Fibroblast of villous mesenchyme (primary cell): Measurements from ENCODE around the gene VPREB3. TPM values are rescaled to one million over a fixed set of nuclear protein-coding genes. Genes with fewer than 3 reads are reported as not detected.

Experiments
- DNase-seq: peaks from one replicate; pipeline ENCODE4 v3.0.0-alpha.2; 2010; ENCODE audit warnings: low read depth
- H3K4me3 ChIP-seq: 2 replicates; pipeline ENCODE4 v1.5.1; 2011; ENCODE audit warnings: low read depth, mild to moderate bottlenecking, low read length
- CTCF ChIP-seq: IDR thresholded peaks from 2 replicates; pipeline ENCODE4 v1.5.1; 2012; ENCODE audit warnings: low read depth, mild to moderate bottlenecking, low read length; ENCODE audit not compliant: insufficient read depth
- total RNA-seq: library from RNA; depleted of rRNA; stranded (reverse); fragments of >200 nt; gene quantifications from 2 replicates; pipeline ENCODE4 v1.2.3, GENCODE V29; 2012

VPREB3 gene
- total RNA-seq, 1 donor = not detected

- peak within 1 kb of the TSS; percentile 54 for H3K4me3 ChIP-seq
- DNase-seq = no peak
- no peak for TF ChIP-seq CTCF
Observed at GRCh38 chr22:23772649-23773473, 18.6 kb upstream of the VPREB3 start, which contains the start of gene MMP11. TSS of gene MMP11 (plus strand) at chr22:23772849. CDS start at chr22:23772871, 22 bp downstream.

- no peak for DNase-seq
- no peak for TF ChIP-seq CTCF
- peak overlapping the region; percentile 39 for H3K4me3 ChIP-seq
Observed at GRCh38 chr22:23772315-23772648, 18.1 kb upstream of the VPREB3 start.

- H3K4me3 ChIP-seq = no peak overlapping the region
- no peak for DNase-seq
- TF ChIP-seq CTCF = no peak
Observed at GRCh38 chr22:23769321-23769965, 15.2 kb upstream of the VPREB3 start.

GRCh38 chr22:23767673-23768548, 13.7 kb upstream of the VPREB3 start, which contains the start of gene CHCHD10:
TSS of gene CHCHD10 (minus strand) at chr22:23767972. CDS start at chr22:23767874, 98 bp downstream.
- H3K4me3 ChIP-seq = peak within 1 kb of the TSS; percentile 73
- peak; percentile 79 for TF ChIP-seq CTCF
- DNase-seq = peak; percentile 74

GRCh38 chr22:23767303-23767672, 13.1 kb upstream of the VPREB3 start:
- H3K4me3 ChIP-seq = peak overlapping the region; percentile 73
- DNase-seq = no peak
- no peak for TF ChIP-seq CTCF
